COLO829 (cell line): ENCODE measurements around the gene KIAA1210.

Source experiments
- DNase-seq: peaks from one replicate; pipeline ENCODE4 v3.0.0; 2012; ENCODE audit warnings: low spot score

KIAA1210 gene

DNA sequence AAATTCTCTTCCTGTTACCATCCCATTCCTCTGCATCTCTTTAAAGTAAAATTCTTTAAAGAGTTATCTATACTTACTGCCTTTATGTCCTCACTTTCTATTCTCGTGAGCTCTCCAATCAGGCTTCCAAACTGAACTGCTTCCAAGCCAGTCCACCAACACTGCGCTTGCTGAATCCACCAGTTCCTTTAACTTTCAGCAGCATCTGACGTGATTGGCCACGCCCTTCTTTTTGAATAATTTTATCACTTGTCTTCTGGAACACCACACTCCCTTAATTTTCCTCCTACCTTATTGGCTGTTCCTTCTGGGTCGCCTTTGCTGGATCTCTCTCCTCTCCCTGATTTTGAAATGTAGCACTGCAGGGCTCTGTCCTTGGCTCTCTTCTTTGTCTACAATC is at the start of gene KIAA1210:
KIAA1210 (minus strand) TSS at position 163 of the 400 bp plus-strand sequence. CDS start 4,170 bp downstream, outside the sequence.
- no peak for DNase-seq

- no peak for DNase-seq
These were observed 49.7 kb upstream of the KIAA1210 start for GRCh38 chrX:119177278-119177677.

GRCh38 chrX:119174900-119175299 is 47.3 kb upstream of the KIAA1210 start:
- no peak for DNase-seq

DNA sequence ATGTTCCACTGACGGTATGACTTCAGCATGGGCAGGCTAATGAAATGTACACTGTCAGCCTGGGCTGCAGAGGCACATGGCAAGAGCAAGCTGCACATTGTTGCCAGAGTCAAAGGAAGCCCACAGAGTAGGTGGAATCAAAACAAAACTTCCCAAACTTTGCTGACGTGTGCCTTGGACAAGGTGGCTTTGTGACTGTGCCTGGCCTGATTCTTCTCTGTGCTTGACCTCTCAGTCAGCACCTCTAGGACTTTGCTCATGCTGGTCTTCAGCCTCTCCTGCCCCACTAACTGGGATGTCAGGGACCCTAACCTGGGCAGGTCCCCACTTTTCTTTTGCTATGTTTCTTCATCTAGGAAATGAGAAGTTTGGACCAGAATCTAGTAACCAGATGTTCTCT is 40.5 kb upstream of the KIAA1210 start:
- DNase-seq, result no peak

DNA sequence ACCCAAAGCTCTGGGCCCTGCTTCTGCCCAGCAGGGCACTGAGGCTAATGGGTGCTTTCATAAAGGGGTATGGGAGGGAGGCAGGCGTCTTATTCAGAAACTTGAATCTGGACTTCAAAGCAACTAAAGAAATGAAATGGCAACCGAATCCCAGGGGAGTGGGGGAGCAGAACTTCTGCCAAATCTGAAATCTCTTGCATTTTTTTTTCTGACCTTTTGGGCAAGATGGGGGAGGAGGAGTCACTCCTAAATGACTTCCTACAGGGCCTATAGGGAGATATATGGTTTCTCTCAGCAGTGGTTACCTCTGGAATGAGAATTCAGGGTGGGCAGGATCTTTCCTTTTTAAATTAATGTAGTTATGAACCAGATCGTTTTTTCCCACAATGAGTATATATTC is 30.6 kb upstream of the KIAA1210 start:
- peak; percentile 24 for DNase-seq

- DNase-seq, result no peak
These were observed 28.6 kb upstream of the KIAA1210 start for GRCh38 chrX:119156241-119156640.

DNA sequence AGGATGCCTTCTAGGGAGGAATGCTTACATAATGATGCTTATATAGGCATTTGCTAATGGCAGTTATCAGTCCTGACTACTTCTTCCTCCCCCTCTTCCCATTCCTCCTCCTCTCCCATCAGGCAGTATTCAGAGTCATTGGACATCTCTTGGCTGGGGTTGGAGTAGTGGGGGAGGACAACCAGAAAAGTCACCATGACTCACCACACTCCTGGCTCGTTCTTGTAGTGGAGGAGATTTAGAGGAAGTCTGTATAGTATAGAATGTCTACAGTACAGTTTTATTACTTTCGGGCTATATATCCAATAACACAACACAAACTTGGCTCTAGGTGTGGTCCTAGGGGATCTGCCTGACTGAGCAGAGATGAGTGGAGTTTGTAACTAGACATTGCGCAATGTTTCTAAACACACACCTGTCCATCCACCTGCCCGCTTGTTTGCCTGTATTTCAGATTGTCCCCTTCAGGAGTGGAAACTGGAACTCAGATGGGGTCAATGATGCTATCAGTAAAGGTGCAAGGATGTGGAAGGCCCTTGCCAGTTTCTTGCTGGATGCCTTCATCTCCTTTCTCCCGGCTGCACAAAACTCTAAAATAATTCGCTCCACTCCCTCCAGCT is 27.9 kb upstream of the KIAA1210 start:
- DNase-seq, result peak; percentile 57

DNA sequence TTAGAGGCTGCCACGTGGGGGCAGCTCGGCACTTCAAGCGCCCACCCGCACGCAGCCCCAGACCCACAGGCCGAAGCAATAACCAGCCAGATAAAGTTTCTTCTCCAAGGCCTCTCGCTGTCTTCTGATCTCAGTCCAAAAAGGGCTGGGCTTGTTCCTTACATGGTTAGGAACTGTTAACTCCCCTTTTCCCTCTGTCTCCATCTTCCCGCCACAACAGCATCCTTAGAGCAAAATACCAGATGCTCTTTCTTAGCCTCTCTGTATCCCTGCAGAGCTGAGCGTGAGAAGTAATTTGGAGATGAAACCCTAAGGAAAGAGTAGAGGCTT is 23.4 kb upstream of the KIAA1210 start:
- no peak for DNase-seq

GRCh38 chrX:119150163-119151050 is 22.8 kb upstream of the KIAA1210 start:
- DNase-seq, result no peak

- DNase-seq, result no peak
These were observed 19.9 kb upstream of the KIAA1210 start for GRCh38 chrX:119147486-119147885.

DNA sequence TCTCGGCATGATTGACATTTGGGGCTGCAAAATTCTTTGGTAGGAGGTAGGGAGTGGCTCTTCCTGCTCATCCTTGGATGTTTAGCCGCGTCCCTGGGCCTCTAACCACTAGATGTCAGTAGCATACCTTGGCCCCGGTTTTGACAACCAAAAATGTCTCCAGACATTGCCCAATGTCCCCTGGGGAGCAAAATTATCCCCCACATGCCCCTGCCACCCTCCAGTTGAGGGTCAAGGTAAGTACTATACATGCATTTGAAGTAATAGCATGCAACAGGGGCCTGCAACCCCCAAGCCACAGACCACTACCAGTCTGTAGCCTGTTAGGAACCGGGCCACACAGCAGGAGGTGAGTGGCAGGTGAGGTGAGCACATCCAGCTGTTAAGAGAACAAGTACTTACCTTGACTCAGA is 17.6 kb upstream of the KIAA1210 start:
- DNase-seq, result no peak

DNA sequence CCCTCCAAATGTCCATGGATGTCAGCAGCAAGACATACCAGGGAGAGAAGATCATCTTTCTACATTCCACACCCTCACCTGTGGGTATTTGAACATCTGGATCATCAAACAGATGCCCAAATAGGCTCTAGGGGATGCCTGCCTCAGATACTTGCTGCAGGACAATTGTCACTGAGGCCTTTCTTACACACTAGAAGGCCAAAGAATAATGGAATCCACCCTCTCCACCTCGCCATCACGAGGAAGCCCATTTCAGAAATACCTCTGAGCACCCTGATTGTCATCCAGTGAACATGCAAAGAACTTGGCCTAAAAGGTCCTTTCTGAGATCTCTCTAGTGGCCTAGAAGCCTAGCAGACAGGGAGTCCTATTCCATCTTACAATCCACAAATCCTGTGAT is 6.9 kb upstream of the KIAA1210 start:
- DNase-seq, result no peak

GRCh38 chrX:119132961-119133360 is 5.3 kb upstream of the KIAA1210 start:
- no peak for DNase-seq

DNA sequence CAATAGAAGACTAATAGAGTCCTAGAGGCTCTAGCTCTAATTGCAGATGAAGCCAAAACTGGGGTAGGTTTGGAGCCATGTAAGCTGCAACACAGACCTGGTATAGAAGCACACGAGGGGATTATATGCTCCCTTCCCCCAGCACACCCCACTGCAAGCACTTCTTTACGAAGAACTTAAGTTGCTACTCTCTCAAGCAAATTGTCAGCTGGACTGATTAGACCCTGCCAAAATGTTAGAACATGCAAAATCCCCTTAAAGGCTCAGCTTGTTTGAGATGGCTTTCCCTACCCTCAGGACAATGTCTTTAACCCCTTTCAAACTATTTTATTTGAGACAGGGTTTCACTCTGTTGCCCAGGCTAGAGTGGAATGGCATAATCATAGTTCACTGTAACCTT is 4.7 kb upstream of the KIAA1210 start:
- DNase-seq, result no peak

DNA sequence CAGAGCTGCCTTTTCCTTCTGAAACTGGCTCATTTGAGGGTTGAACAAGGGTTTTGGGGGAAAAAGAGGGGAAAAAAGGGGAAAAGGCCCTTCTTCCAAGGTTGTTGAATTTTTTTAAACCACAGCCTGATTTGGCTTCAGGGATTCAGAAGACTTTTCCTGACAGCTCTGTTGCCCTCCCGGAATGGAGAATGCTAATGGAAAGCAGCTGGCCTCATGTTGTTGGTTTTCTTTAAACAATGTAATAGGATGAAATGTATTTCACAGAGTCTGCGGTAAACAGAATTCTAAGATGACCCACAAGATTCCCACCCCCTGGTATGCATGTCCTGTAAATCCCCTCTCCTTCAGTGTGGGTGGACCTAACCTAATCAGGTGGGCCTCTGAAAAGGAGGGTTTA is 3.3 kb upstream of the KIAA1210 start:
- DNase-seq, result no peak

GRCh38 chrX:119121341-119121740 is 6.3 kb downstream of the KIAA1210 start:
- DNase-seq, result peak; percentile 46

DNA sequence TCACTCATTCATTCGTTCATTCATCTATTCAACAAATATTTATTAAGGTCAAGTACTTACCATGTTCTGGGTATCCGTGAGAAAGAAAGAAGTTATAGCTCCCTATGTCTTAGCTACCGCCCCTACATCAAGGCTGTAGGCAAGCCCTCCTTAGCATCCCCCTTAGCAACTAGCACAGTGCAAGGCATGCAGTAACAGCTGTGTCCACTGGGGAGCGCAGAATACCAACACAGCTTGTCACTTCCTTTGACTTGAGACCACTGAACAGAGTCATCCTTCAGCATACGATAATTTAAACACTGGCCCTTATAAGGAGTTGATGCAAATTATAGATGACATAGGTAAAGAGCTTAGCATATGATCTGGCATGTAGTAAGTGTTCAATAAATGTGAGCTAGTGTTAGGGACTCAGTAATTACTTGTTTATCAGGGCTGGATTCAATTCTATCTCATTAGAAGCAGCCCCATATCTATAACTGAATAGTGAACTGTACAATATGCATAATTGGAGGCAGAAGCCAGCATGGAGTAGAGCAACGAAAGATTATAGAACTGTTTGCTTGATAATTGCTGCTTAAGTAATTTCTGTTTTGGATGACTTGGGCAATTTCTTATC is 8.7 kb downstream of the KIAA1210 start:
- DNase-seq, result peak; percentile 39

DNA sequence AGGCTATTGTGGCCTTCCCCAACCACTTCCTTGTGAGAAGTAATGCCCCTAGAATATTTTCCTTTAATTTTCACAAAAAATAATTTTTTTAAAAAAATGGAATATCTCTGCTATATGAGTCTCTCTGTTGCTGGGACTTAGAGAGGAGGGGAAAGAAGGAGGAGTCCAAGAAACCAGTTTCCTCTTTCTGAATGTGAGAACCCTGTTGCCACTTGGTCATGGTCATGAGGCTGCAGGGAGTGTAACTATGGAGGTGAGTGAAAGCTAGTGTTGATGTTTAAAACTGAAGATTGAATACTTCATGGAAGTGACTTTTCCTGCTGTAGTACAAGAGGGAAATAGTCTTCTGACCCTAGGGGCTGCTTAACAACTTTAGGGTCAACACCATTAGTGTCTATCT is 20.4 kb downstream of the KIAA1210 start:
- no peak for DNase-seq

DNA sequence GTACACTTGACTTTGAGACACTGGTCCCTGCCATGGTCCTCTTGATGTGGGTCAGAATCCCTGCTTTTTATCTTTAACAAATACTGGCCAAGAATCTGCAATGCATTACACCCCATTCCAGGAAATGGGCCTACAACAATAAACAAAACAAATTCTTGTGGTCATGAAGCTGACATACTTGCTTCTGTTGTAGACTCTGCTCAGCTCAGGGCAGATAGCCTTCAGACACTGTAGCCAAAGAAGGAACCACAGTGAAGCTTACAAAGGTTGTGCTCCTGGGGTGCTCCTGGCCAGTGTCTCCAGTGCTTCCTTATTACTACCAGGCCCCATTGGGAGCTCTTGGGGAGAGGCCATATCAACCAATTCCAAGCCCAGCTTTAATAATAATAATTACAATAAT is 21.8 kb downstream of the KIAA1210 start:
- DNase-seq, result no peak

DNA sequence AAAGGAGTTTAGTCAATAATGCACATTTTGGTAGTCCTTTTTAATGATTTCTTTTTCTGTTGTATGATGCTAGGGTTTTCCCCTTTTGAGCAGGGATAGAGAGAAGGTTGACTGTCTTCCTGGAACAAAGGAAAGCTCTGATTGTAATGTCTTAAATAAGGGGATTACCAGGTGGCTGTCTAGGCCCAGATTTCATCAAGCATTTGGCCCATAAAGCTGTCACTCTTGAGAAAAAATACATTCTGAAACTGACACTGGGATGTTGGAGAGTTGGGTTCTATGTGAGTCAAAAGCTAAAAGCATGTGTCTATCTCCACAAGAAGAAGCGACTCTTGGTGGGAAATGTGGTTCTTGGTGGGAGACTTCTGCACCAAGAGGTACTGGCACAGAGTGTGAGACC is 26.4 kb downstream of the KIAA1210 start:
- DNase-seq, result no peak

- DNase-seq, result no peak
These were observed 31.7 kb downstream of the KIAA1210 start for GRCh38 chrX:119095936-119096335.

DNA sequence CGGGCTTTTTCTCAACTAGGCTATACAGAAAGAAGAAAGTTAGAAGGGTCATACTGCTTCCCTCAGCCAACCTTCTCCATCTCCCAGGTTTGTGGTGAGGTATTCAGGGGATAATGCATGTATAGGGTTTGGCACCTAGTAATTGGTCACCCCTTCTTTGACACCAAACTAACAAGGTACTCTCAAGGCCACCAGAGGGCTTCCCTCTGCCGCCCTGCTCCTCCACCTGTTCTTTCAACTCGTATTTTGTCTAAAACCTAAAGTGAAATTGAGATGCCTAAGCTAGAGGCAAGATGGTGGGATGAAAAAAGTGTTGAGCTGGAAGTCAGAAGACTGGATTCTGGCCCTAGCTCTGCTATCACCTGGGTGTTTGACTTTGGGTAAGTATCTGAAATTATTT is 32.8 kb downstream of the KIAA1210 start:
- DNase-seq, result no peak
